ENCODE data around the gene HP1BP3.
"Not testable (repeated sequence)": the region's sequence is repeated elsewhere in the genome, so short reads cannot be mapped to it uniquely, and the experiment has no call there.

Gene HP1BP3

DNA sequence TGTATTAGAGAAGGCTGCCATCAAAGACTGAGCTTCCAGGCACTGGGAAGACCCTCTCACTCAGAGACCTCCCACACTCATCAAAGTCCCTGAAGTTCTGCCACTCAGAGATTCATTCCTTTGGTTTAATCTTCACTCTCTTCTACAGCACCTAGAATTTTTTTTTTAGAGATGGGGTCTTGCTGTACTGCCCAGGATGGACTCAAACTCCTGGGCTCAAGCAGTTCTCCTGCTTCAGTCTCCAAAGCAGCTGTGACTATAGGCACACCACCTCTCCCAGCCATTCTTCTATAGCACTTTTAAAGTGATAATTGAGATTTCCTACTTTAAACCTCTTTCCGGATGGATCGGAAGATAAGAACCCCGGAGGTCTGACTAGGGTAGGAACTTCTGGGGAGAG is 3.7 kb upstream of the HP1BP3 start:
- no peak overlapping the region for H3K4me3 ChIP-seq (ENCODE audit: low read depth, low read length)
- no peaks in the 10 kb centered on the region for H3K79me2 ChIP-seq
- H3K4me2 ChIP-seq (ENCODE audit: low read length) = no peak overlapping the region
- no peak overlapping the region for H3K9ac ChIP-seq
- H3K36me3 ChIP-seq (ENCODE audit: control insufficient read depth, insufficient read depth, low read length) = no peaks in the 10 kb centered on the region
- no peak overlapping the region for H2AFZ ChIP-seq
- H3K4me1 ChIP-seq = no peaks in the 10 kb centered on the region
- no peaks in the 10 kb centered on the region for H3K9me3 ChIP-seq (ENCODE audit: control insufficient read depth, low read length)
- H3K27me3 ChIP-seq (ENCODE audit: control insufficient read depth, insufficient read depth, low read length) = no peaks in the 10 kb centered on the region
- H3K27ac ChIP-seq = no peak overlapping the region
- TF ChIP-seq, protein P1, sequence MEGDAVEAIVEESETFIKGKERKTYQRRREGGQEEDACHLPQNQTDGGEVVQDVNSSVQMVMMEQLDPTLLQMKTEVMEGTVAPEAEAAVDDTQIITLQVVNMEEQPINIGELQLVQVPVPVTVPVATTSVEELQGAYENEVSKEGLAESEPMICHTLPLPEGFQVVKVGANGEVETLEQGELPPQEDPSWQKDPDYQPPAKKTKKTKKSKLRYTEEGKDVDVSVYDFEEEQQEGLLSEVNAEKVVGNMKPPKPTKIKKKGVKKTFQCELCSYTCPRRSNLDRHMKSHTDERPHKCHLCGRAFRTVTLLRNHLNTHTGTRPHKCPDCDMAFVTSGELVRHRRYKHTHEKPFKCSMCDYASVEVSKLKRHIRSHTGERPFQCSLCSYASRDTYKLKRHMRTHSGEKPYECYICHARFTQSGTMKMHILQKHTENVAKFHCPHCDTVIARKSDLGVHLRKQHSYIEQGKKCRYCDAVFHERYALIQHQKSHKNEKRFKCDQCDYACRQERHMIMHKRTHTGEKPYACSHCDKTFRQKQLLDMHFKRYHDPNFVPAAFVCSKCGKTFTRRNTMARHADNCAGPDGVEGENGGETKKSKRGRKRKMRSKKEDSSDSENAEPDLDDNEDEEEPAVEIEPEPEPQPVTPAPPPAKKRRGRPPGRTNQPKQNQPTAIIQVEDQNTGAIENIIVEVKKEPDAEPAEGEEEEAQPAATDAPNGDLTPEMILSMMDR (IDR thresholded peaks at IDR 0.05) = no peak

DNA sequence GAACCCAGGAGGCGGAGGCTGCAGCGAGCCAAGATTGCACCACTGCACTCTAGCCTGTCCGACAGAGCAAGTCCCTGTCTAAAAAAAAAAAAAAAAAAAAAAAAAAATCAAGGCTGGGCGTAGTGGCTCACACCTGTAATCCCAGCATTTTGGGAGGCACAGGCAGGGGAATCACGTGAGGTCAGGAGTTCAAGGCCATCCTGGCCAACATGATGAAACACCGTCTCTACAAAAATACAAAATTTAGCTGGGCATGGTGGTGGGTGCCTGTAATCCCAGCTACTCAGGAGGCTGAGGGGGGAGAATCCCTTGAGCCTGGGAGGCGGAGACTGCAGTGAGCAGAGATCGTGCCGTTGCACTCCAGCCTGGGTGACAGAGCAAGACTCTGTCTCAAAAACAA is 2.5 kb upstream of the HP1BP3 start:
- not testable (repeated sequence) for H3K79me2 ChIP-seq; H3K36me3 ChIP-seq (ENCODE audit: control insufficient read depth, insufficient read depth, low read length); H3K27ac ChIP-seq; H2AFZ ChIP-seq; H3K4me3 ChIP-seq (ENCODE audit: low read depth, low read length); H3K9ac ChIP-seq; H3K9me3 ChIP-seq (ENCODE audit: control insufficient read depth, low read length); H3K27me3 ChIP-seq (ENCODE audit: control insufficient read depth, insufficient read depth, low read length); H3K4me2 ChIP-seq (ENCODE audit: low read length); H3K4me1 ChIP-seq

DNA sequence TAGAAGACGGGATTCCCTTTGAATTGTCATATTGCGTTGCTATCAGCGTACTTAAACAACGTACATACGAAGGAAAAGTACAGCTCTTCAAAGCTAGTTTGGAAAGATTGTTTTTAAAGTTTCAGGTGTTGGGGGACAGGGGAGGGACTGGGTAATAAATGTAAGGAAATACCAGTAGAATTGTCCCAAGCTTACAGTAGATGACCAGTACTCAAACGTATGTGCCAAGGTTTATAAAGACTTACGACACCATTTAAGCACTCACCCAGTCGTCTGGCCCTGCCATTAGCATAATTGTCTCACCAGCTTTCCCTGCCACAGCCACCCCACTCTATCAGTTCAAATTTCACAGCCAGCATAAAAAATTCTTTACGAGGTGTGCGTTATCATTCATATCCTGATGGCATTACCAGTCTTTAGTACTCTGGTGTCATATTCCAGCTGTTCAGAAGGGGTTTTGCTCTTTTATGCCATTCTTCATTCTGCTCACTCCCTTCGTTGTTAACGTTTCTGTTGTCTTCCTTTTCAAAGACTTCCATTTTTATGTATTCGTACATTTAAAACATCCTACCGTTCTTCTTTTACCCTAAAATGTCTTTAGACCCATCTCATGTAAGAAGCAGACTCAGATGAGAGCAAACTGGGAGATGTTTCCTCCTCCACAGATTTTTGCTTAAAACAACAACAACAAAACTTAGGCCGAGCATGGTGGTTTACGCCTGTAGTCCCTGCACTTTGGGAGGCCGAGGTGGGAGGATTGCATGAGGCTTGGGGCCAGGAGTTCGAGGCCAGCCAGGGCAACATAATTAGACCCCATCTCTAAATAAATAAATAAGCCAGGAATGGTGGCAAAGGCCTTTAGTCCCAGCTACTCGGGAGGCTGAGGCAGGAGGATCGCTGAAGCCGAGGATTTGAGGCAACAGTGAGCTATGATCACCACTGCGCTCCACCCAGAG is 1.0 kb upstream of the HP1BP3 start:
- H3K27ac ChIP-seq = peak overlapping the region; percentile 75
- H2AFZ ChIP-seq = peak overlapping the region; percentile 81
- TF ChIP-seq, protein P1 (IDR thresholded peaks at IDR 0.05) = no peak
- no peaks in the 10 kb centered on the region for H3K27me3 ChIP-seq (ENCODE audit: control insufficient read depth, insufficient read depth, low read length)
- no peaks in the 10 kb centered on the region for H3K36me3 ChIP-seq (ENCODE audit: control insufficient read depth, insufficient read depth, low read length)
- H3K4me1 ChIP-seq = no peaks in the 10 kb centered on the region
- peak overlapping the region; percentile 94 for H3K4me2 ChIP-seq (ENCODE audit: low read length)
- peaks cover 14% of the 10 kb centered on the region for H3K79me2 ChIP-seq
- H3K9me3 ChIP-seq (ENCODE audit: control insufficient read depth, low read length) = no peaks in the 10 kb centered on the region
- no peak overlapping the region for H3K9ac ChIP-seq
- H3K4me3 ChIP-seq (ENCODE audit: low read depth, low read length) = peak overlapping the region; percentile 71

DNA sequence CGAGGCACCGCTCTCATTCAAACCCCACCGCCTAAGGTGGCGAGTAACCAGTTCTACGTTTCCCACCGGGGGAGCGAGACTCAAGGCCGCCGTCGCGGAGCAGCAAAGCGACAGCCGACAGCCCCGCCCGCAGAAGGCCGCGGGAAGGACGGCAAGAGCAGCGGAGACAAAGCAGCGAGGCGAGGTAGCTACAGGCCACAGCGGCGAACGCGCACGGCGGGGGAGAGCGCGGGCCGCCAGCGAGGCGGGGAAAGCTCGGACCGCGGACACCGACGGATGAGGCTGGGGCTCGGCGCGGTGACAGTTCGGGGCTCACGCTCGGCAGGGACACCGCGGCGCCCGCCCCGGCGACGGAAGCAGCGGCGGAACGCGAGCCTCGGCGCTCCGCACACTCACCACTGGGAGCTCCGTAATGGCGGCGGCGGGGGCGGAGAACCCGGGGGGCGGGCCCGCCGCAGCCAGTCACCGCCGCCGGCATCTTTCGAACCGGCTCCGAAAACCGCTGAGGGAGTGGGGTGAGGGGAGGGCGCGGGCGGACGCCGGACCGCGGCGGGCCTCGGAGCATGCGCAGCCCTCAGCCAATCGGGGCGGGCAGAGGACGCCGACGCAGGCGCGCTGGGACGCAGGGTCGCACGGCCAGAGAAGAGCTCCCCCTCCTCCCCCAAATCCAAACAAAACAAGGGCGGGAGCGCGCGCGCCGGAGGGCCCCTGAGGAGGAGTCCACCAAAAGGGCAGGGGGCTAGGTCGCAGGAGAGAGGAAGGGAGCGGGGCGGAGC is 666 bp downstream of the HP1BP3 start:
- no peaks in the 10 kb centered on the region for H3K4me1 ChIP-seq
- no peaks in the 10 kb centered on the region for H3K9me3 ChIP-seq (ENCODE audit: control insufficient read depth, low read length)
- no peaks in the 10 kb centered on the region for H3K27me3 ChIP-seq (ENCODE audit: control insufficient read depth, insufficient read depth, low read length)
- H3K9ac ChIP-seq = no peak overlapping the region
- no peaks in the 10 kb centered on the region for H3K36me3 ChIP-seq (ENCODE audit: control insufficient read depth, insufficient read depth, low read length)
- TF ChIP-seq, protein P1 (IDR thresholded peaks at IDR 0.05) = no peak
- H3K4me3 ChIP-seq (ENCODE audit: low read depth, low read length) = peak overlapping the region; percentile 96
- H2AFZ ChIP-seq = peak overlapping the region; percentile 75
- H3K79me2 ChIP-seq = peaks cover 27% of the 10 kb centered on the region
- peak overlapping the region; percentile 81 for H3K27ac ChIP-seq
- peak overlapping the region; percentile 92 for H3K4me2 ChIP-seq (ENCODE audit: low read length)

DNA sequence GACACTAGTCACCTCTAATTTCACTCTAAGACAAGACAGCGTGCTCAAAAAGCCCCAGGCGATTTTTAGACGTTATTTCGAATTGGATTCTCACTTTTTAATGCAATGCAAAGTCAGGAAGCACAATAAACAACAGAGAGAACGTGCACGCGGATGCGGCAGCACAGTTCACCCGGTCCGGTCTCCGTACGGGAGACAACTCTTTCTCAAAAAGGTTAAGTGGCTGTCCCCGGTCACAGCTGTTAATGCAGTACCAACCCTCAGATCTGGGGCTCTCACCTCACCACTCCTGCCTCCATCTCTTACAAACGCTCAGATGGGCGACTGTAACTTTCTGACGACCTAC is 1.2 kb downstream of the HP1BP3 start:
- Histone ChIP-seq H3K27ac (peak overlapping the region; percentile 81), H3K4me3 (ENCODE audit: low read depth, low read length) (peak overlapping the region; percentile 96), H3K36me3 (ENCODE audit: control insufficient read depth, insufficient read depth, low read length) (no peaks in the 10 kb centered on the region), H3K4me1 (no peaks in the 10 kb centered on the region), H2AFZ (peak overlapping the region; percentile 75), H3K9ac (no peak overlapping the region), H3K79me2 (peaks cover 30% of the 10 kb centered on the region), H3K27me3 (ENCODE audit: control insufficient read depth, insufficient read depth, low read length) (no peaks in the 10 kb centered on the region), H3K4me2 (ENCODE audit: low read length) (peak overlapping the region; percentile 92), H3K9me3 (ENCODE audit: control insufficient read depth, low read length) (no peaks in the 10 kb centered on the region)
- TF ChIP-seq, protein P1 (IDR thresholded peaks at IDR 0.05) = no peak
